BJ (cell line): ENCODE results near the gene HPGD. TPM values are rescaled to one million over a fixed set of nuclear protein-coding genes. Genes with fewer than 3 reads are reported as not detected.

ENCODE experiments used
- CTCF ChIA-PET: fragments of 350-600 bp; formaldehyde crosslinking; extraction: SDS; loops from one replicate; lab custom pipeline; 2021; ENCODE audit warnings: antibody characterized with exemption, inconsistent platforms; lab: Yijun Ruan, JAX
- POLR2A ChIA-PET: fragments of 300-600 bp; sonication (Branson Sonifier 250); formaldehyde crosslinking; extraction: SDS; loops from one replicate; lab custom pipeline; 2021; ENCODE audit warnings: antibody characterized with exemption; lab: Charles Lee
- DNase-seq: peaks from one replicate; pipeline ENCODE4 v3.0.0-alpha.2; 2011; ENCODE audit warnings: low read depth
- H3K27me3 ChIP-seq: 2 replicates; pipeline ENCODE4 v1.6.0; 2011; ENCODE audit warnings: low read length; ENCODE audit not compliant: control insufficient read depth, insufficient read depth
- H3K36me3 ChIP-seq: 2 replicates; pipeline ENCODE4 v1.5.1; 2011; ENCODE audit warnings: low read length; ENCODE audit not compliant: control insufficient read depth, insufficient read depth
- H3K4me3 ChIP-seq: 2 replicates; pipeline ENCODE4 v1.5.1; 2011; ENCODE audit warnings: low read depth, mild to moderate bottlenecking, control low read depth, low read length
- polyA plus RNA-seq: library from polyadenylated mRNA; depleted of rRNA; stranded (reverse); fragments of >200 nt; gene quantifications from 2 replicates; pipeline ENCODE4 v1.2.3, GENCODE V29; 2011
- TF ChIP-seq, protein P1 (sequence below): IDR thresholded peaks from 2 replicates; pipeline ENCODE4 v1.5.1; 2011; ENCODE audit warnings: low read depth, mild to moderate bottlenecking, control low read depth, inconsistent platforms, low read length, moderate library complexity; ENCODE audit not compliant: insufficient read depth

HPGD gene
- polyA plus RNA-seq, 1 experiment: not detected

DNA sequence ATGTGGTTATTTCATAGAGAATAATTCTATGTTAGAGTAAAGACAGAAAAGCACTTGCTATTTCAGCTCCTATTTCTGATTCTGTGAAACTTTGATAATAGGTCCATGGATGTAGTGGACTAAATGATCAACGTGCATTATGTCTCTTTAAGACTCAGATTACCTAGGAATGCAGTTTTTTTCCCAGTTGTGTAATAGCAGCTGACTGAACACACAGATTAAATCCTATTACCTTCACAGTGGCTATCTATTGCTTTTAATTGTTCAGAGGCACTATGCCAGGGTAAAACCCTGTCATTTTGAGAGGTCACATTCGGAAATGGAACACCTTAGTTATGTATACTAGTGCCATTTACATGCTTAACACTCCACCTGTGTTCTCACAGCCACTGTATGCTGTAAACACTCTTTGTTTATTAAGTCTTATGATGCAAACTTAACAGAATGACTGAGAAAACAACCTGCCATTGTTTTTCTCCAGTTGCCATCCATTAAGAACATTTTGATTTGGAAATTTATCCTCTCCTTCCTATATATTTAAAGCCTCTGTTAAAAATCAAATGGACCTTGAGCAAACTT is 70.5 kb downstream of the HPGD start:
- Histone ChIP-seq H3K4me3 (no peak overlapping the region), H3K27me3 (no peaks in the 10 kb centered on the region), H3K36me3 (no peaks in the 10 kb centered on the region)
- TF ChIP-seq, protein P1, sequence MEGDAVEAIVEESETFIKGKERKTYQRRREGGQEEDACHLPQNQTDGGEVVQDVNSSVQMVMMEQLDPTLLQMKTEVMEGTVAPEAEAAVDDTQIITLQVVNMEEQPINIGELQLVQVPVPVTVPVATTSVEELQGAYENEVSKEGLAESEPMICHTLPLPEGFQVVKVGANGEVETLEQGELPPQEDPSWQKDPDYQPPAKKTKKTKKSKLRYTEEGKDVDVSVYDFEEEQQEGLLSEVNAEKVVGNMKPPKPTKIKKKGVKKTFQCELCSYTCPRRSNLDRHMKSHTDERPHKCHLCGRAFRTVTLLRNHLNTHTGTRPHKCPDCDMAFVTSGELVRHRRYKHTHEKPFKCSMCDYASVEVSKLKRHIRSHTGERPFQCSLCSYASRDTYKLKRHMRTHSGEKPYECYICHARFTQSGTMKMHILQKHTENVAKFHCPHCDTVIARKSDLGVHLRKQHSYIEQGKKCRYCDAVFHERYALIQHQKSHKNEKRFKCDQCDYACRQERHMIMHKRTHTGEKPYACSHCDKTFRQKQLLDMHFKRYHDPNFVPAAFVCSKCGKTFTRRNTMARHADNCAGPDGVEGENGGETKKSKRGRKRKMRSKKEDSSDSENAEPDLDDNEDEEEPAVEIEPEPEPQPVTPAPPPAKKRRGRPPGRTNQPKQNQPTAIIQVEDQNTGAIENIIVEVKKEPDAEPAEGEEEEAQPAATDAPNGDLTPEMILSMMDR: no peak
- ChIA-PET CTCF (no interaction called here), POLR2A (no interaction called here)
- no peak for DNase-seq

DNA sequence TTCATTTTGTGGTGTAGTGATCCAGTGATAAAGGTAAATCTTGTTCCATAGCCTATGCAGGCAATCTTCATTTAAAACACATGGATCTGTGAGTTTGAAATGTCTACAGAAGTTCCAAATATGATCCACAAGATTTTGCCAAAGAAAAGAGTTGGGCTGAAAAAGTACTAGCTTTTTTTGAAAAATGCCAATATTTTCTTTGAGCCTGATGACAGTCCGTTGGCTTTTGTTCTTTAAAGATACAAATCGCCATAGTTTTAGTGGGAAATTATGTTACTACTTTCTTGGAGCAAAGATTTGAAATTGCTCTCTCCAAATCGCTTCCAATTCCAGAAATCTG is 71.5 kb downstream of the HPGD start:
- no peaks in the 10 kb centered on the region for H3K36me3 ChIP-seq
- TF ChIP-seq, protein P1: no peak
- ChIA-PET POLR2A (interaction anchor here (0.5 kb wide), 1 partner anchor 14 kb away, joined by 8 read pairs; no protein-coding TSS in a partner anchor), CTCF (no interaction called here)
- H3K4me3 ChIP-seq: no peak overlapping the region
- H3K27me3 ChIP-seq: no peaks in the 10 kb centered on the region
- DNase-seq: no peak

DNA sequence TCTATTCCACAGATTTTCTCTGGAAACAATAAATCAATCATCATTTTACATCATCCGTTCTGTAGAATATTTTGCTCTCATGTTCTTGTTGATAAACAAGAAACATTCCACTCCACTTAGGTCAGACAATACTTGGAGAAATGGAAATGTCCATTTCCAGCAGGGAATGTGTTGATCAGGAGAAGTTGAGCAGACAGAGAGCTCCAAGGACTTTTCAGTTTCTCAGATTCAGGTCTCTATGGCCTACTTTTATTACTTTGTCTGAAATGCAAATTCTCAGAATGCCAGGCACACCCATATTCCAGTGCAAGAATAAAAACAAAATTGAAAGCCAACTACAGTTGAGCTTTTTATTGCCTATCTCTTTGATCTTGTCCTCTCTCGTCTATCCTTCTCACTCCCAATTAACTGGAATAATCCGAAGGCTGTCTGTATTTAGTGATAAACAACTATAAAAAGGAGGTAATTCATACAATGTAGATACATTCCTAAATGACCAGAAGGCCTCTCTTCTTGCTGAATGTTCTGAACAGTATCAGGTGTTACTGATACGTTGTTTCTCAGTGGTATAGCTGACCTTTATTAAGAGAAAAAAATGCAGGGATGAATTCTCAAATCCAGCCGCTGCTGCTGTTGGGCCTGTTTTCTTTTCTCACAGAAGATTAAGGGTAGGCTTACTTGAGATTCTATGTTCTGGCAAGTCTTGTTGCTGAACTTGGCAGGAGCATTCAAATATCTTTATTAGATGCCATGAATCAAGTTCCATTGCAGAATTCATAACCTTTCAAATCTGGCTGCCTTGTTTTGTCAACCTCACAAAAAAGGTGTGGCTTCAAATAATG is 72.1 kb downstream of the HPGD start:
- CTCF ChIA-PET: no interaction called here
- DNase-seq: no peak
- POLR2A ChIA-PET: interaction anchor here (0.5 kb wide), 1 partner anchor 13 kb away, joined by 8 read pairs; no protein-coding TSS in a partner anchor
- TF ChIP-seq, protein P1: no peak
- H3K27me3 ChIP-seq: no peaks in the 10 kb centered on the region
- H3K4me3 ChIP-seq: no peak overlapping the region
- no peaks in the 10 kb centered on the region for H3K36me3 ChIP-seq

DNA sequence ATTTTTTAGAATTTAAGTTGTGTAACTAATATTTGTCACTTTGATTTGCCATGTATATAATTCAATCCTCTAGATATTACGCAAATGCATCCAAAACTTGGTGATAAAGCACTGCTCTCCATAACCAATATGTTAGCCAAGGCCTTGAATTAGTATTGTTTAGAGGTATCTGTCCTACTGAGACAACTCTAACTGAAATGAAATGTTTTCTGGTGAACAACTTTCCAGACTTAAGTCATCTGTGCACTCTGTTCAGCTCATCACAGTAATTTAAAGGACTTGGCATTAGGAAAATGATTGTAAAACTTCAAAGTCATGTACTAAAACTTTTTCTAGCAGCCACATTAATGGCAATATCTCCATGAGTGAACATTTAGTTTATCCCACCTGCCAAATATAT is 73.1 kb downstream of the HPGD start:
- ChIA-PET CTCF (no interaction called here), POLR2A (no interaction called here)
- Histone ChIP-seq H3K36me3 (no peaks in the 10 kb centered on the region), H3K4me3 (no peak overlapping the region), H3K27me3 (no peaks in the 10 kb centered on the region)
- no peak for DNase-seq
- TF ChIP-seq, protein P1: no peak

DNA sequence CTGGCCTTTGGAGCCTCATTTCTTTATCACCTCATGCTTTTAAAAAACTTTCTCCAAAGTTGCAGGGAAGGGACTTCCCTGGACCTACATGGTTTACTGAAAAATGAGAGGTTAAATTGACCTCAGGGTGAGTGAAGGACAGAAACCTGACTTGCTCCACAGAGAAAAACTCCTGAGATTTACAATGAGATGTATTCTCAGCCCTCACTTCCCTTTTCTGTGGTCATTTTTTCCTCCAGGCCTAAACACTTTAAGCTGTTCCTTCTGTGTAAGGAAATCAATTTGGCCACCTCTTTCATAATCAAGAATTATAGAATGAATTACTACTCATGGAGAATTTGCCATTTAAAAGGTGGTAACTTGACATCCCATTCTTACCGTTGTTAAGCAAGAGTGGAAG is 77.9 kb downstream of the HPGD start:
- DNase-seq: no peak
- TF ChIP-seq, protein P1: no peak
- POLR2A ChIA-PET: no interaction called here
- CTCF ChIA-PET: interaction anchor here (0.6 kb wide), 1 partner anchor 11 kb away, joined by 3 read pairs; no protein-coding TSS in a partner anchor
- Histone ChIP-seq H3K36me3 (no peaks in the 10 kb centered on the region), H3K27me3 (no peaks in the 10 kb centered on the region), H3K4me3 (no peak overlapping the region)
